Vagina (tissue), 2 donors: Measurements from ENCODE around the gene MDFIC.

Source experiments
- POLR2AphosphoS5 ChIP-seq, 2 donors: sonication (generic); formaldehyde crosslinking; IDR thresholded peaks; one replicate each; pipeline ENCODE4 v1.9.0; 2017; ENCODE audit warnings: antibody characterized with exemption in 2 of 2, mild to moderate bottlenecking in 2 of 2, low read depth in 1 of 2; ENCODE audit not compliant: insufficient read depth in 1 of 2
- TF ChIP-seq, protein P1 (sequence below), 3 experiments: fragments of 450-650 bp in 2 of 3; fragments of 200-600 bp in 1 of 3; sonication (generic) in 1 of 3; IDR thresholded peaks; one replicate each; pipeline ENCODE4 v1.5.1; 2017 to 2019; ENCODE audit warnings: antibody characterized with exemption in 3 of 3, mild to moderate bottlenecking in 2 of 3, moderate library complexity in 2 of 3

DNA sequence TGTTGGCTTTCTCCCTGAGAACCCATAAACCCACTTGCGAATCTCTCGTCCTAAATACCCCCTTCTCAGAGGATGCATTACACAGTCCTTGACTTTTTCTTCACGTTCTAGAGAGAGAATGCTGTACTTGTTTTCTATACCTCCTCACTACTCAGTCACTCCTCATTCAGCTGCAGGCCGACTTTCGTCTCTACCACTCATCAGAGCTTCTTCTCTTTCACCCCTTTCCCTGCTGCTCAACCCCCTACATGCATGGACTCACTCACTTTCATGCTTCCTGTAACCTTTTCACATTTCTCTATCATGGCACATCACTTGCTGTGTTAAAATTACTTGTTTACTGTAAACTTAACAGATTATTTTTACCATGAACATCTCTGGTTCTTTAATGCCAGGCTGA is 19.8 kb downstream of the MDFIC start:
- TF ChIP-seq, protein P1, sequence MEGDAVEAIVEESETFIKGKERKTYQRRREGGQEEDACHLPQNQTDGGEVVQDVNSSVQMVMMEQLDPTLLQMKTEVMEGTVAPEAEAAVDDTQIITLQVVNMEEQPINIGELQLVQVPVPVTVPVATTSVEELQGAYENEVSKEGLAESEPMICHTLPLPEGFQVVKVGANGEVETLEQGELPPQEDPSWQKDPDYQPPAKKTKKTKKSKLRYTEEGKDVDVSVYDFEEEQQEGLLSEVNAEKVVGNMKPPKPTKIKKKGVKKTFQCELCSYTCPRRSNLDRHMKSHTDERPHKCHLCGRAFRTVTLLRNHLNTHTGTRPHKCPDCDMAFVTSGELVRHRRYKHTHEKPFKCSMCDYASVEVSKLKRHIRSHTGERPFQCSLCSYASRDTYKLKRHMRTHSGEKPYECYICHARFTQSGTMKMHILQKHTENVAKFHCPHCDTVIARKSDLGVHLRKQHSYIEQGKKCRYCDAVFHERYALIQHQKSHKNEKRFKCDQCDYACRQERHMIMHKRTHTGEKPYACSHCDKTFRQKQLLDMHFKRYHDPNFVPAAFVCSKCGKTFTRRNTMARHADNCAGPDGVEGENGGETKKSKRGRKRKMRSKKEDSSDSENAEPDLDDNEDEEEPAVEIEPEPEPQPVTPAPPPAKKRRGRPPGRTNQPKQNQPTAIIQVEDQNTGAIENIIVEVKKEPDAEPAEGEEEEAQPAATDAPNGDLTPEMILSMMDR (IDR thresholded peaks at IDR 0.05), result no peak
- TF ChIP-seq POLR2AphosphoS5 (IDR thresholded peaks at IDR 0.05; ENCODE audit: insufficient read depth in 1 of 2, low read depth in 1 of 2), result no peak
